HepG2 (cell line): Measurements from ENCODE around the gene CHAF1A. TPM values are rescaled to one million over a fixed set of nuclear protein-coding genes. Genes with fewer than 3 reads are reported as not detected.

Experiments
- ATAC-seq: fragments of 200-7000 bp; cut with Tn5 transposase; 3 replicates; pipeline ENCODE4 v1.9.1; 2020; ENCODE audit warnings: mild to moderate bottlenecking, moderate library complexity
- BruUV-seq: library from RNA; stranded (reverse); fragments of 400-500 nt; replicated peaks from 2 replicates; lab custom pipeline; 2021; lab: Mats Ljungman, UMichigan
- CTCF ChIA-PET: fragments of 300-600 bp; formaldehyde crosslinking; extraction: SDS; loops from one replicate; lab custom pipeline; 2021; ENCODE audit warnings: low total read pairs, inconsistent platforms, low intra/inter-chr PET ratio; lab: Yijun Ruan, JAX
- POLR2A ChIA-PET: fragments of 350-600 bp; sonication (Branson Sonifier 250); formaldehyde crosslinking; loops from one replicate; lab custom pipeline; 2020; ENCODE audit warnings: antibody characterized with exemption, inconsistent platforms; lab: Yijun Ruan, JAX
- DNase-seq: peaks from one replicate; pipeline ENCODE4 v3.0.0-alpha.2; 2015; ENCODE audit warnings: low spot score
- FAIRE-seq: peaks from 3 replicates; lab custom pipeline; 2011; peaks lifted over from hg19 to GRCh38; lab: Jason Lieb, UNC
- H2AFZ ChIP-seq: one replicate; pipeline ENCODE4 v1.6.1; 2011; ENCODE audit warnings: low read length, inconsistent platforms
- H3K27ac ChIP-seq: fragments of 300-600 bp; 3 replicates; pipeline ENCODE4 v1.8.0; 2011; ENCODE audit warnings: mixed run types, mild to moderate bottlenecking, mixed read lengths, low read length, inconsistent platforms; ENCODE audit not compliant: insufficient read depth; ENCODE audit errors: extremely low read length
- H3K27me3 ChIP-seq, 2 experiments: fragments of 200-600 bp in 1 of 2; 2 replicates in 1 of 2; 3 replicates in 1 of 2; pipeline versions ENCODE4 v1.6.0 to v1.8.0; 2011; ENCODE audit warnings: low read length in 2 of 2, mild to moderate bottlenecking in 2 of 2, moderate library complexity in 2 of 2, inconsistent platforms in 1 of 2; ENCODE audit not compliant: insufficient read depth in 2 of 2, control insufficient read depth in 1 of 2
- H3K36me3 ChIP-seq, 2 experiments: fragments of 200-600 bp in 1 of 2; replicated peaks in 1 of 2; 2 replicates in 1 of 2; 3 replicates in 1 of 2; pipeline versions ENCODE4 v1.5.1 to v1.8.0; 2011; ENCODE audit warnings: low read length in 2 of 2, inconsistent platforms in 1 of 2; ENCODE audit not compliant: insufficient read depth in 2 of 2, control insufficient read depth in 1 of 2
- H3K4me1 ChIP-seq: 2 replicates; pipeline ENCODE4 v1.5.1; 2012; ENCODE audit warnings: low read length, inconsistent platforms; ENCODE audit not compliant: insufficient read depth
- H3K4me2 ChIP-seq: 2 replicates; pipeline ENCODE4 v1.6.0; 2011; ENCODE audit warnings: low read depth, low read length, inconsistent platforms
- H3K4me3 ChIP-seq, 3 experiments: fragments of 200-600 bp in 1 of 3; sonication (generic), shearing (Covaris generic) in 1 of 3; replicated peaks in 1 of 3; 2 replicates each; pipeline ENCODE4 v1.5.1; 2011 to 2016; ENCODE audit warnings: low read length in 3 of 3, inconsistent platforms in 2 of 3, low read depth in 2 of 3, mild to moderate bottlenecking in 2 of 3, control low read depth in 1 of 3, mixed read lengths in 1 of 3; ENCODE audit not compliant: insufficient read depth in 1 of 3
- H3K79me2 ChIP-seq: one replicate; pipeline ENCODE4 v1.6.1; 2011; ENCODE audit warnings: low read length, inconsistent platforms; ENCODE audit not compliant: insufficient read depth
- H3K9ac ChIP-seq: 2 replicates; pipeline ENCODE4 v1.6.0; 2011; ENCODE audit warnings: mild to moderate bottlenecking, low read depth, low read length, inconsistent platforms; ENCODE audit not compliant: insufficient read depth
- H3K9me3 ChIP-seq: 2 replicates; pipeline ENCODE4 v1.5.1; 2012; ENCODE audit warnings: mild to moderate bottlenecking, low read length
- H4K20me1 ChIP-seq: 2 replicates; pipeline ENCODE4 v1.6.0; 2011; ENCODE audit warnings: inconsistent platforms, mild to moderate bottlenecking, low read length, moderate library complexity; ENCODE audit not compliant: insufficient read depth
- ARNT ChIP-seq: fragments of 450-650 bp; IDR thresholded peaks from 2 replicates; pipeline ENCODE4 v1.6.1; 2017
- FOXA3 ChIP-seq: IDR thresholded peaks from 2 replicates; pipeline ENCODE4 v1.6.1; 2016; ENCODE audit warnings: missing genetic modification reagents, missing compliant biosample characterization
- FOXK1 ChIP-seq: sonication (generic); formaldehyde crosslinking; IDR thresholded peaks from 2 replicates; pipeline ENCODE4 v1.4.0; 2020; ENCODE audit warnings: low read depth, missing genetic modification reagents, borderline replicate concordance
- HBP1 ChIP-seq: IDR thresholded peaks from 2 replicates; pipeline ENCODE4 v1.6.1; 2016; ENCODE audit warnings: low read depth, control low read depth
- HOXA7 ChIP-seq: sonication (generic); formaldehyde crosslinking; IDR thresholded peaks from 2 replicates; pipeline ENCODE4 v1.8.1; 2022; ENCODE audit warnings: mild to moderate bottlenecking, missing genetic modification reagents, moderate library complexity
- KDM5B ChIP-seq: sonication (generic); formaldehyde crosslinking; IDR thresholded peaks from 2 replicates; pipeline ENCODE4 v1.4.0; 2020; ENCODE audit warnings: missing genetic modification reagents, mild to moderate bottlenecking, borderline replicate concordance
- NKX3-1 ChIP-seq: sonication (generic); formaldehyde crosslinking; IDR thresholded peaks from 2 replicates; pipeline ENCODE4 v1.5.0; 2020; ENCODE audit warnings: missing genetic modification reagents
- PHF21A ChIP-seq: sonication (generic); formaldehyde crosslinking; IDR thresholded peaks from 2 replicates; pipeline ENCODE4 v1.5.0; 2020; ENCODE audit warnings: mild to moderate bottlenecking, missing genetic modification reagents
- RARA ChIP-seq: IDR thresholded peaks from 2 replicates; pipeline ENCODE4 v1.6.1; 2016; ENCODE audit warnings: missing genetic modification reagents, missing compliant biosample characterization
- SRSF9 ChIP-seq: fragments of 200-400 bp; formaldehyde crosslinking; IDR thresholded peaks from 2 replicates; pipeline ENCODE4 v1.6.1; 2018; ENCODE audit warnings: borderline replicate concordance, mild to moderate bottlenecking, low read depth, low read length; ENCODE audit not compliant: insufficient read depth, poor library complexity, severe bottlenecking
- SSRP1 ChIP-seq: IDR thresholded peaks from 2 replicates; pipeline ENCODE4 v1.6.1; 2016; ENCODE audit warnings: control low read depth
- TRIM24 ChIP-seq: sonication (generic); formaldehyde crosslinking; IDR thresholded peaks from 2 replicates; pipeline ENCODE4 v1.8.0; 2022; ENCODE audit warnings: mild to moderate bottlenecking, missing genetic modification reagents
- ZFP36L2 ChIP-seq: sonication (generic); formaldehyde crosslinking; IDR thresholded peaks from 2 replicates; pipeline ENCODE4 v1.4.0; 2020; ENCODE audit warnings: missing genetic modification reagents
- ZFY ChIP-seq: sonication (generic); formaldehyde crosslinking; IDR thresholded peaks from 2 replicates; pipeline ENCODE4 v1.4.0; 2020; ENCODE audit warnings: missing genetic modification reagents
- ZNF256 ChIP-seq: sonication (generic); formaldehyde crosslinking; conservative IDR thresholded peaks from 2 replicates; pipeline ENCODE4 v1.4.0; 2020; ENCODE audit warnings: missing genetic modification reagents
- ZNF292 ChIP-seq: sonication (generic); formaldehyde crosslinking; IDR thresholded peaks from 2 replicates; pipeline ENCODE4 v1.8.1; 2022; ENCODE audit warnings: mild to moderate bottlenecking, low read depth, missing genetic modification reagents, borderline replicate concordance
- ZNF616 ChIP-seq: sonication (generic); formaldehyde crosslinking; IDR thresholded peaks from 2 replicates; pipeline ENCODE4 v1.5.0; 2020; ENCODE audit warnings: low read depth, mild to moderate bottlenecking, missing genetic modification reagents
- ZSCAN9 ChIP-seq: IDR thresholded peaks from 2 replicates; pipeline ENCODE4 v1.6.1; 2016; ENCODE audit warnings: borderline replicate concordance
- WGBS: methylation state at CpG from one replicate; pipeline ENCODE4 v1.1.6; 2017; ENCODE audit warnings: low lambda C conversion rate; 5-methylcytosine and 5-hydroxymethylcytosine counted together
- in situ Hi-C: cut with HindIII; loops from 2 replicates; pipeline ENCODE4 v1.10.0; 2017; ENCODE audit warnings: low pct_unique_long_range_greater_than_20kb; ENCODE audit not compliant: extremely low pct_ligation_motif_present
- intact Hi-C: fragments of 100-400 bp; cut with micrococcal nuclease; formaldehyde crosslinking; loops from one replicate; pipeline ENCODE4 v1.10.0; 2022; ENCODE audit not compliant: unreplicated experiment
- polyA plus RNA-seq, 8 experiments: library from polyadenylated mRNA; depleted of rRNA in 3 of 8; stranded (reverse) in 7 of 8; unstranded in 1 of 8; fragments of >200 nt; fragmentation: Illumina TruSeq in 4 of 8; extraction: Trizol in 4 of 8; gene quantifications; 2 replicates each; pipeline versions ENCODE4 v1.2.1 to v1.2.3, GENCODE V29; 2011 to 2016; ENCODE audit warnings: low read depth in 4 of 8, missing spikeins in 1 of 8, mixed read lengths in 1 of 8; ENCODE audit not compliant: insufficient read depth in 1 of 8
- total RNA-seq, 5 experiments: library from RNA; depleted of rRNA; stranded (reverse); fragments of >200 nt; fragmentation: Illumina TruSeq; extraction: Trizol; gene quantifications; 2 replicates each; pipeline ENCODE4 v1.2.3, GENCODE V29; 2016; ENCODE audit warnings: low read depth in 1 of 5
- TF ChIP-seq, protein P1 (sequence below): sonication (generic); formaldehyde crosslinking; IDR thresholded peaks from 2 replicates; pipeline ENCODE4 v1.9.0; 2022; ENCODE audit warnings: missing genetic modification reagents, mild to moderate bottlenecking, borderline replicate concordance
- TF ChIP-seq, protein P2 (sequence below): sonication (generic); formaldehyde crosslinking; conservative IDR thresholded peaks from 2 replicates; pipeline ENCODE4 v1.4.0; 2020; ENCODE audit warnings: missing genetic modification reagents

CHAF1A gene
- total and polyA plus RNA-seq, 2 of the 13 experiments (the other 11 are each of a cell fraction or from before 2014, with no cell fraction given): 11.0 to 34.8 TPM

DNA sequence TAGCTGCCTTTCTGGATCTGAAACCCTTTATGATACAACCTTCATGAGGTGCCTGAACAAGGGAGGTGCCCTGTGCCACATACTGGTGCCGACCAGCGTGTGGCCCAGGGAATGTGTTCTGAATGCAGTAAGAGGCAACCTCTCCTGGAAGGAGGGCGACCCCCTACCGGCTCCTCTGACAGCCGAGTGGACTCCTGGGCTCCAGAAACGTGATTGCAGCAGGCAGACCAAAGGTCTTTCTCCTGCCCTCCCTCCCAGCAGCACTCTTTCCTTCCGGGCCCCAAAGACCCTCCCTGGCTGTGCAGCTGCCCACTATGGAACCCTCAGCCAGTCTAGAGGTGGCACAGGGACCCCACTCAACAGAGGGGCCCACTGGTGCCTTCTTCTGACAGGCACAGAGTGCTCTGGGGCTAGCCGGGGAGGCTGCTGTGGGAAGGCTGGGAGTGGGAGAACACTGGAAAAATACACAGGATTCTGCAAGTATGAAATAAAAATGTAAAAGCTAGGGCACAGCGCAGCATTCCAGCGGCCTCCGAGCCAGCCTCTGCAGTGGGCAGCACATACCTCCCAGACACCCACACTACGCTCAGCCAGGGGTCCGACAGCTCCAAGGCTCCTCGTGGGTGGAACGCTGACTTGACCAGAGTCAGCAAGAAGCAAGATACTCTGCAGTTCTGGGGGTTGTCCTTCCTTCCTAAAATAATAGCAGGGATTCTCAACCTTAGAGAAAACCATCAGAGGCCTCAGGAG, 17.0 kb upstream of the CHAF1A start:
- peak overlapping the region; percentile 68 for H3K4me2 ChIP-seq
- ChIA-PET CTCF (interaction anchor here (0.6 kb wide), 1 partner anchor 16 kb away, joined by 3 read pairs; no protein-coding TSS in a partner anchor), POLR2A (interaction anchor here (1.3 to 2.6 kb wide), 2 partner anchors 10 to 139 kb away, joined by 3 to 19 read pairs; partner anchors contain the start of gene YJU2)
- intact Hi-C loops: no loop called here
- H3K9ac ChIP-seq: peak overlapping the region; percentile 38
- H3K4me3 ChIP-seq: peak overlapping the region in 1 of 3 experiments; percentile 31; a peak in 1 of 6 replicates
- H2AFZ ChIP-seq: no peak overlapping the region
- peak overlapping the region; percentile 65 for H3K27ac ChIP-seq
- peaks cover 83% of the 10 kb centered on the region for H3K79me2 ChIP-seq
- peaks cover 51% of the 10 kb centered on the region for H3K4me1 ChIP-seq
- no peaks in the 10 kb centered on the region; a peak in 1 of 5 replicates for H3K27me3 ChIP-seq
- FAIRE-seq: no peak
- DNase-seq: no peak
- BruUV-seq: no TSS peak
- in situ Hi-C loops: no loop called here
- 47% methylated on average over 13 of the region's 15 CpGs for WGBS
- no peaks in the 10 kb centered on the region for H3K9me3 ChIP-seq
- H4K20me1 ChIP-seq: peaks cover 21% of the 10 kb centered on the region; the same call in 1 of the 2 replicates
- H3K36me3 ChIP-seq: peaks cover 11 to 24% of the 10 kb centered on the region in 2 experiments
- peak; percentile 51 for ATAC-seq
- TF ChIP-seq SRSF9 (no peak), ZFP36L2 (CRISPR knock-in tag) (no peak), SSRP1 (no peak), ZNF292 (CRISPR knock-in tag) (no peak), KDM5B (CRISPR knock-in tag) (no peak), ARNT (no peak), PHF21A (CRISPR knock-in tag) (peak; percentile 58; the same call in 1 of the 2 replicates), FOXK1 (CRISPR knock-in tag) (no peak), ZNF256 (CRISPR knock-in tag) (no peak), HOXA7 (CRISPR knock-in tag) (no peak), FOXA3 (CRISPR knock-in tag) (no peak), ZFY (CRISPR knock-in tag) (no peak), RARA (CRISPR knock-in tag) (no peak), ZSCAN9 (CRISPR knock-in tag) (no peak), NKX3-1 (CRISPR knock-in tag) (no peak), TRIM24 (CRISPR knock-in tag) (no peak), HBP1 (CRISPR knock-in tag) (no peak), ZNF616 (CRISPR knock-in tag) (no peak)
- TF ChIP-seq, protein P1, sequence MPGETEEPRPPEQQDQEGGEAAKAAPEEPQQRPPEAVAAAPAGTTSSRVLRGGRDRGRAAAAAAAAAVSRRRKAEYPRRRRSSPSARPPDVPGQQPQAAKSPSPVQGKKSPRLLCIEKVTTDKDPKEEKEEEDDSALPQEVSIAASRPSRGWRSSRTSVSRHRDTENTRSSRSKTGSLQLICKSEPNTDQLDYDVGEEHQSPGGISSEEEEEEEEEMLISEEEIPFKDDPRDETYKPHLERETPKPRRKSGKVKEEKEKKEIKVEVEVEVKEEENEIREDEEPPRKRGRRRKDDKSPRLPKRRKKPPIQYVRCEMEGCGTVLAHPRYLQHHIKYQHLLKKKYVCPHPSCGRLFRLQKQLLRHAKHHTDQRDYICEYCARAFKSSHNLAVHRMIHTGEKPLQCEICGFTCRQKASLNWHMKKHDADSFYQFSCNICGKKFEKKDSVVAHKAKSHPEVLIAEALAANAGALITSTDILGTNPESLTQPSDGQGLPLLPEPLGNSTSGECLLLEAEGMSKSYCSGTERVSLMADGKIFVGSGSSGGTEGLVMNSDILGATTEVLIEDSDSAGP: peak; percentile 13; the same call in 1 of the 2 replicates
- TF ChIP-seq, protein P2, sequence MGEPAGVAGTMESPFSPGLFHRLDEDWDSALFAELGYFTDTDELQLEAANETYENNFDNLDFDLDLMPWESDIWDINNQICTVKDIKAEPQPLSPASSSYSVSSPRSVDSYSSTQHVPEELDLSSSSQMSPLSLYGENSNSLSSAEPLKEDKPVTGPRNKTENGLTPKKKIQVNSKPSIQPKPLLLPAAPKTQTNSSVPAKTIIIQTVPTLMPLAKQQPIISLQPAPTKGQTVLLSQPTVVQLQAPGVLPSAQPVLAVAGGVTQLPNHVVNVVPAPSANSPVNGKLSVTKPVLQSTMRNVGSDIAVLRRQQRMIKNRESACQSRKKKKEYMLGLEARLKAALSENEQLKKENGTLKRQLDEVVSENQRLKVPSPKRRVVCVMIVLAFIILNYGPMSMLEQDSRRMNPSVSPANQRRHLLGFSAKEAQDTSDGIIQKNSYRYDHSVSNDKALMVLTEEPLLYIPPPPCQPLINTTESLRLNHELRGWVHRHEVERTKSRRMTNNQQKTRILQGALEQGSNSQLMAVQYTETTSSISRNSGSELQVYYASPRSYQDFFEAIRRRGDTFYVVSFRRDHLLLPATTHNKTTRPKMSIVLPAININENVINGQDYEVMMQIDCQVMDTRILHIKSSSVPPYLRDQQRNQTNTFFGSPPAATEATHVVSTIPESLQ (CRISPR knock-in tag): no peak
